Measurements from ENCODE around the gene ESRRG. TPM values are rescaled to one million over a fixed set of nuclear protein-coding genes. Genes with fewer than 3 reads are reported as not detected.

Gene ESRRG
- total RNA-seq, 4 donors from 2014 or later: 13.4 to 24.8 (median 18.9) TPM

GRCh38 chr1:216502528-216503162, 220.6 kb downstream of the ESRRG start:
- DNase-seq: no peak
- H3K36me3 ChIP-seq: no peaks in the 10 kb centered on the region
- TF ChIP-seq CTCF (IDR thresholded peaks at IDR 0.05): no peak
- no peak for TF ChIP-seq POLR2A (IDR thresholded peaks at IDR 0.05)
- no peak overlapping the region for H3K27ac ChIP-seq
- WGBS, 2 donors: 47 to 57% methylated on average over 7 of the region's 7 CpGs
- intact Hi-C loops (cut with DNase I): no loop called here
- H3K9me3 ChIP-seq: no peaks in the 10 kb centered on the region
- no peaks in the 10 kb centered on the region for H3K27me3 ChIP-seq
- no peak overlapping the region for H3K4me3 ChIP-seq (replicated peaks in 1 of 3)
- no peaks in the 10 kb centered on the region for H3K4me1 ChIP-seq

- H3K27me3 ChIP-seq: no peaks in the 10 kb centered on the region
- H3K4me1 ChIP-seq: no peaks in the 10 kb centered on the region
- H3K36me3 ChIP-seq: no peaks in the 10 kb centered on the region
- H3K9me3 ChIP-seq: no peaks in the 10 kb centered on the region
- H3K27ac ChIP-seq: no peak overlapping the region
- intact Hi-C loops (cut with DNase I): no loop called here
- no peak for DNase-seq
- WGBS, 2 donors: 45 to 46% methylated on average over 3 of the region's 3 CpGs
- H3K4me3 ChIP-seq (replicated peaks in 1 of 3): no peak overlapping the region
- TF ChIP-seq CTCF (IDR thresholded peaks at IDR 0.05) (no peak), POLR2A (IDR thresholded peaks at IDR 0.05) (no peak)
Observed at GRCh38 chr1:216500273-216500967, 222.8 kb downstream of the ESRRG start.

GRCh38 chr1:216499581-216500272, 223.5 kb downstream of the ESRRG start:
- WGBS, 2 donors: 77 to 79% methylated on average over 8 of the region's 8 CpGs
- Histone ChIP-seq H3K4me1 (no peaks in the 10 kb centered on the region), H3K27me3 (no peaks in the 10 kb centered on the region), H3K9me3 (no peaks in the 10 kb centered on the region), H3K27ac (no peak overlapping the region), H3K4me3 (replicated peaks in 1 of 3) (no peak overlapping the region), H3K36me3 (no peaks in the 10 kb centered on the region)
- intact Hi-C loops (cut with DNase I): no loop called here
- DNase-seq: no peak
- TF ChIP-seq POLR2A (IDR thresholded peaks at IDR 0.05) (no peak), CTCF (IDR thresholded peaks at IDR 0.05) (no peak)

GRCh38 chr1:216498277-216498676, 225.0 kb downstream of the ESRRG start:
- intact Hi-C loops (cut with DNase I): no loop called here
- TF ChIP-seq CTCF (IDR thresholded peaks at IDR 0.05) (no peak), POLR2A (IDR thresholded peaks at IDR 0.05) (no peak)
- H3K4me3 ChIP-seq (replicated peaks in 1 of 3): no peak overlapping the region
- 88 to 90% methylated on average over 2 of the region's 2 CpGs for WGBS, 2 donors
- H3K27ac ChIP-seq: no peak overlapping the region
- H3K27me3 ChIP-seq: no peaks in the 10 kb centered on the region
- H3K4me1 ChIP-seq: no peaks in the 10 kb centered on the region
- no peak for DNase-seq
- H3K36me3 ChIP-seq: no peaks in the 10 kb centered on the region
- H3K9me3 ChIP-seq: no peaks in the 10 kb centered on the region

DNA sequence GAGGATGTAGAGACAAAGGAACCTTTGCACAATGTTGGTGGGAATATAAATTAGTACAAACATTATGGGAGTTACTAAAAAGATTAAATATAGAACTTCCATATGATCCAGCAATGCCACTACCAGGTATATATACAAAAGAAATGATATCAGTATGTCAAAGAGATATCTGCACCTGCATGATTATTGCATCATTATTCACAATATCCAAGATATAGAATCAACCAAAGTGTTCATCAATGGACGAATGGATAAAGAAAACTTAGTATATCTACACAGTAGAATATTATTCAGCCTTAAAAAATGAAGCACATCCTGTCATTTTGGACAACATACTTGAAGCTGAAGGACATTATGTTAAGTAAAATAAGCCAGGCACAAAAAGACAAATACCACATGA, 238.2 kb downstream of the ESRRG start:
- H3K27ac ChIP-seq: no peak overlapping the region
- 75 to 87% methylated on average over 1 of the region's 1 CpG for WGBS, 2 donors
- intact Hi-C loops (cut with DNase I): no loop called here
- H3K4me3 ChIP-seq (replicated peaks in 1 of 3): no peak overlapping the region
- no peaks in the 10 kb centered on the region for H3K27me3 ChIP-seq
- no peak for TF ChIP-seq POLR2A (IDR thresholded peaks at IDR 0.05)
- no peak for TF ChIP-seq CTCF (IDR thresholded peaks at IDR 0.05)
- H3K36me3 ChIP-seq: no peaks in the 10 kb centered on the region
- no peak for DNase-seq
- no peaks in the 10 kb centered on the region for H3K4me1 ChIP-seq
- H3K9me3 ChIP-seq: no peaks in the 10 kb centered on the region

Measured in thyroid gland (tissue), 4 donors.